Naive B cell (primary cell): ENCODE results near the gene UBE2D1. TPM values are rescaled to one million over a fixed set of nuclear protein-coding genes. Genes with fewer than 3 reads are reported as not detected.

Experiments used
- ATAC-seq, 2 donors: fragments of 150-1000 bp; cut with Tn5 transposase; 2 replicates each; pipeline ENCODE4 v1.10.0; 2021; ENCODE audit warnings: low read depth in 2 of 2, mild to moderate bottlenecking in 2 of 2, moderate library complexity in 2 of 2
- DNase-seq: peaks from one replicate; pipeline ENCODE4 v3.0.0; 2022
- H3K27ac Mint-ChIP-seq, 6 donors: one replicate each; pipeline ENCODE4 v1.8.0; 2020 to 2022; ENCODE audit warnings: mild to moderate bottlenecking in 6 of 6, mixed read lengths in 6 of 6, moderate library complexity in 5 of 6, inconsistent platforms in 2 of 6
- H3K27me3 Mint-ChIP-seq, 3 donors: one replicate each; pipeline ENCODE4 v1.8.0; 2021 to 2022; ENCODE audit warnings: mixed read lengths in 3 of 3, mild to moderate bottlenecking in 1 of 3
- H3K36me3 Mint-ChIP-seq, 2 donors: one replicate each; pipeline ENCODE4 v1.8.0; 2020 to 2022; ENCODE audit warnings: mixed read lengths in 2 of 2, inconsistent platforms in 1 of 2, mild to moderate bottlenecking in 1 of 2
- H3K4me1 Mint-ChIP-seq, 3 donors: one replicate each; pipeline ENCODE4 v1.8.0; 2020 to 2022; ENCODE audit warnings: mixed read lengths in 3 of 3, inconsistent platforms in 1 of 3, mild to moderate bottlenecking in 1 of 3, moderate library complexity in 1 of 3
- H3K4me3 Mint-ChIP-seq, 8 donors: one replicate each; pipeline ENCODE4 v1.8.0; 2020 to 2022; ENCODE audit warnings: mild to moderate bottlenecking in 8 of 8, mixed read lengths in 8 of 8, moderate library complexity in 8 of 8, inconsistent platforms in 2 of 8
- H3K9me3 Mint-ChIP-seq, 7 donors: one replicate each; pipeline ENCODE4 v1.8.0; 2020 to 2022; ENCODE audit warnings: mixed read lengths in 7 of 7, mild to moderate bottlenecking in 5 of 7, inconsistent platforms in 2 of 7, moderate library complexity in 1 of 7
- polyA plus RNA-seq, 6 donors: library from polyadenylated mRNA; unstranded; fragments of 300-500 nt; fragmentation: Illumina TruSeq; gene quantifications; one replicate each; pipeline ENCODE4 v1.2.3, GENCODE V29; 2021; ENCODE audit warnings: low read depth in 6 of 6

Gene UBE2D1
- polyA plus RNA-seq, 6 donors from 2014 or later: 29.5 to 44.0 (median 35.4) TPM

DNA sequence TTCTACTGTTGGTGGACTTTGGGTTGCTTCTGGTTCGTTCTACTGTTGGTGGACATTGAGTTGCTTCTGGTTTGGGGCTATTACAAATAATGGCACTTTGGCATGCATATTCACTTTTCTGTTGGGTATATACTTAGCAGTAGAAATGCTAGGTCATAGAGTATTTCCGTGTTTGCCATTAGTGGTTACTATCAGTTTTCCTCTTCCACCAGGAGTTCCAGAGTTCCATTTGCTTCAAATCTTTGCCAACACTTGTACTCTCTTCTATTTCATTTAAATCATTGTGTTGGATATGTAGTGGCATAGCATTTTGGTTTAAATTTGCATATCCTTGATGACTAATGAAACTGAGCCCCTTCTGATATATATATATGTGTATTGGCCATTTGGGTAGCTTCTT lies 15.2 kb downstream of the UBE2D1 start:
- ATAC-seq: no peak
- no peaks in the 10 kb centered on the region for H3K27me3 Mint-ChIP-seq
- no peaks in the 10 kb centered on the region for H3K9me3 Mint-ChIP-seq
- peaks cover 0 to 6% of the 10 kb centered on the region in 2 donors for H3K36me3 Mint-ChIP-seq
- H3K4me3 Mint-ChIP-seq: peak overlapping the region in 2 of 8 donors; percentile 29 to 78
- DNase-seq: no peak
- H3K4me1 Mint-ChIP-seq: peaks cover 59 to 74% (median 69%) of the 10 kb centered on the region in 3 donors
- peak overlapping the region in 4 of 6 donors; percentile 10 to 64 (median 36) for H3K27ac Mint-ChIP-seq

DNA sequence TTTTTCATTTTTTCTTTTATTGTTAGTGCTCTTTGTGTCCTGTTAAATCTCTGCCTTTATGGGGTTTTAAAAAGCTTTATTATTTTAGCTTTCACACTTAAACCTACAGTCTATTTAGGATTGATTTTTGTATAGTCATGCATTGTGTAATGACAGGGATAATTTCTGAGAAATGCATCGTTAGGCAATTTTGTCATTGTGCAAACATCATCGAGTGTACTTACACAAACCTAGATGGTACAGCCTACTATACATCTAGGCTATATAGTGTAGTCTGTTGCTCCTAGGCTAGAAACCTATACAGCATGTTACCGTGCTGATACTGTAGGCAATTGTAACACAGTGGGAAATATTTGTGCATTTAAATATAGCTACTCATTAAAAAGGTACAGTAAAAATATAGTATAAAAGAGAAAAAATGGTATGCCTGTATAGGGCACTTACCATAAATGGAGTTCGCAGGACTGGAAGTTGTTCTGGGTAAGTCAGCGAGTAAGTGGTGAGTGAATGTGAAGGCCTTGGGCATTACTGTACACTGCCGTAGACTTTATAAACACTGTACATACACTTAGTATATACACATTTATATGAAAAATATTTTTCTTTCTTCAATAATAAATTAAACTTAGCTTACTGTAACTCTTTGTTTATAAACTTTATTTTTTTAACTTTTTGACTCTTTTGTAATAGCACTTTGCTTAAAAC lies 16.0 kb downstream of the UBE2D1 start:
- DNase-seq: no peak
- H3K27ac Mint-ChIP-seq: peak overlapping the region in 1 of 6 donors; percentile 42
- H3K27me3 Mint-ChIP-seq: no peaks in the 10 kb centered on the region
- peaks cover 59 to 74% (median 72%) of the 10 kb centered on the region in 3 donors for H3K4me1 Mint-ChIP-seq
- ATAC-seq: no peak
- H3K36me3 Mint-ChIP-seq: peaks cover 0 to 6% of the 10 kb centered on the region in 2 donors
- no peaks in the 10 kb centered on the region for H3K9me3 Mint-ChIP-seq
- H3K4me3 Mint-ChIP-seq: peak overlapping the region in 3 of 8 donors; percentile 20 to 78 (median 29)

DNA sequence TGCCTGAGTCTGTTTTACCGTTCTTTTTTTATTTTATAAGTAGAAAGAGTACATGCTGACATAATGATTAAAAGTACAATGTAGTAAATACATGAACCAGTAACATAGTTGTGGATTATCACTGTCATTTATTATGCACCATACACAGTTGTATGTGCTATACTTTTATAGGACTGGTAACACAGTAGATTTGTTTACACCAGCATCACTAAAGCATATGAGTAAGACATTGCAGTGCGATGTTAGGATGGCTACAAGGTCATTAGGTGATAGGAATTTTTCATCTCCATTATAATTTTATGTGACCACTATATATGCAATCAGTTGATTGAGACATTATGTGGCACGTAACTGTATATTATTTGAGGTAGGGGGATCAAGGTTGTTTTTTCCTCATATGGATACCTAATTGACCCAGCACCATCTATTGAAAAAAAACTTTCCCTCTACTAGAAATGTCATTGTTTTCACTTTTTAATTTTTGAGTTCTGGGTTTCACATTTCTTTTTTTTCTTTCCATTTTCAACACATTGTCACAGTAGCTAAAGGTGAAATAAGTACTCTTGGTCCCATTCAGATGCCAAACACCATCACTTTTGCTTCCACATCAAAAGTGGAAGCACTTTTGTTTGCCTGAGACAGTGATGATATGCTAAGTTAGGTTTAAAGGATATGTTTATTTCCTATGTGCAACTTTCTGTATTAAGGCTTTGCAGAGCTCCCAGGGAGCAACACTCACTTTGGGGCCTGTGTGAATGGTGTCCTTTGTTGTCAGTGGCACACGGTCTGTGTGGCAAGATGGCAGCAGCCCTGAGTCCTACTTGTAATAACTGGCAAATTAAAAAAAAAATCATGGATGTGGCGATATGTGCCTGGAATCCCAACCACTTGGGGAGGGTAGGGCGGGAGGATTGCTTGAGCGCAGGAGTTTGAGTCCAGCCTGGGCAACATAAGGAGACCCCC lies 17.1 kb downstream of the UBE2D1 start:
- Mint-ChIP-seq H3K4me3 (peak overlapping the region in 5 of 8 donors; percentile 42 to 83 (median 74)), H3K27ac (peak overlapping the region in 3 of 6 donors; percentile 26 to 80 (median 58)), H3K27me3 (no peaks in the 10 kb centered on the region), H3K9me3 (no peaks in the 10 kb centered on the region), H3K4me1 (peaks cover 55 to 71% (median 70%) of the 10 kb centered on the region in 3 donors), H3K36me3 (no peaks in the 10 kb centered on the region)
- DNase-seq: no peak
- no peak for ATAC-seq

DNA sequence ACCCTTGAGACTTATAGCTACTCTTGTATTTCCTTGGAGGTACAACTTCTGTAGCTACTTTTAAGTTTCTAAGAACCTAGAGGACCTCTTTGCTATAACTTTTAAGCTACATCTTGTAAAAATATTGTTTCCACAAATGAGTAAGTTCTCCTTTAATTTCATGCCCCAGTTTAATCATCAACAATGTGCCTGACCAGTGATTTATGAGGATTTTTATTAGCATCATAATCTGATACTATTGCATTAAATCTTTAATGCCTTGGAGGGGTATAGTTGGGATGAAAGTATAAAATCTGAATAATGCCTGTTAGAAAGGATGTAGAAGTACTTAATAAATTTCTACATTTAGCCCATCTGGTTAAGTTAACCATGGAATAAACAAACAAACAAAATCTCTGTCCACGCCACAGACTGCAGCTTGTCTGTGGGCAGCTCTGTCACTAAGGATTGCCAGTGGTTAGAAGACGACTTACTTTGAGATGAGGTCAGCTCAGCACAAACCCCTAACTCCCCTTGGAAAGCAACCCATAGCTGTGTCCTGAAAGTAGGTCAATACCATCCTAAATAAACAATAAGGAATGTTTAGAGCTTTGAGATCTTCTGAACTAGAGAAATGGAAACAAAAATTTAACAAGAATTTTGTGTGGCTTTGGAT lies 18.3 kb downstream of the UBE2D1 start:
- DNase-seq: no peak
- H3K27ac Mint-ChIP-seq: peak overlapping the region in 2 of 6 donors; percentile 12 to 19
- H3K4me3 Mint-ChIP-seq: peak overlapping the region in 3 of 8 donors; percentile 7 to 82 (median 66)
- H3K4me1 Mint-ChIP-seq: peaks cover 45 to 64% (median 62%) of the 10 kb centered on the region in 3 donors
- H3K36me3 Mint-ChIP-seq: no peaks in the 10 kb centered on the region
- no peak for ATAC-seq
- H3K27me3 Mint-ChIP-seq: no peaks in the 10 kb centered on the region
- H3K9me3 Mint-ChIP-seq: no peaks in the 10 kb centered on the region

DNA sequence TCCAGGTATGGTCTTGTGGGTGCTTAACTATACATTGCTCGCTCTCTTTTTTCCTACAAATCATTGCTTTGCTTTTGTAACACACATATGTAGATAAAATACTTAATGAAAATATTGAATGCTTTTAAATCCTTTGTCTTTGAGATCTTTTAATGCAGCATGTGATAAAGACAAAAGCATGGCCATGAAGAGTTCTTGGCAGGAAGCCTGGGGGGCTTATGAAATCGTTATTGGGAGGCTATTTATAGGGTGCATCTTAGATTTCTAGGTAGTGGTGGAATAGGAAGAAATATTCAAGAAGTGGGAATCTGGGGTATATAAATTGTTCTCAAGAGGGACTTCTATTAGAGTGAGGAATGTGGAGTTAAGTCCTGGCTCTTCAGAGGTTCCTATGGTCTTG lies 21.9 kb downstream of the UBE2D1 start:
- peaks cover 39 to 53% (median 48%) of the 10 kb centered on the region in 3 donors for H3K4me1 Mint-ChIP-seq
- H3K36me3 Mint-ChIP-seq: no peaks in the 10 kb centered on the region

DNA sequence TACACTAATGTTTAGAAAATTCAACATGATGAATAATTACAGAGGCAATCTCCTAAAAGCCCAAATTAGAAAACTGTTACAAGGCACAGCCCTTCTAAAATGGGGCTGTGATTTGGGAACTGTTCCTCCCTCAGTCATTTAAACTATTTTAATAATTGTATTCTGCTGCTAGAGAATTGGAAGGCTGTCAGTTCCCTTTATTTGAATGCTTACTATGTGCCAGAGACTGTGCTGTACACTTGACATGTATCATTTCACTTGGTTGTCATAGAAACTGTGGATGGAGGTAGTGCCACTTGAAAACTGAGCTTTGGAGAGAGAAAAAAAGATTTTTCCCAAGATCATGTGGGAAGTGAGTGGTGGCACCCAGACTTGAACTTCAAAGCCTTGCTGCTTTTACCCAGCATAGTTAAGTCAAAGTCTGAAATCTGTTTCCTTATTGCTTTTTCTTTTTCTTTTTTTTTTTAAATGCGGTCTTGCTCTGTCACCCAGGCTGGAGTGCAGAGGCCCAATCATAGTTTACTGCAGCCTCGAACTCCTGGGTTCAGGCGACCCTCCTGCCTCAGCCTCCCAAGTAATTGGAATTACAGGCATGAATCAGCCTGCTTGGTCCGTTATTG lies 23.6 kb downstream of the UBE2D1 start:
- H3K4me1 Mint-ChIP-seq: peaks cover 30 to 46% (median 32%) of the 10 kb centered on the region in 3 donors
- H3K27ac Mint-ChIP-seq: peak overlapping the region in 2 of 6 donors; percentile 2 to 73
- peak in 1 of 2 donors; percentile 16 for ATAC-seq
- no peaks in the 10 kb centered on the region for H3K9me3 Mint-ChIP-seq
- H3K4me3 Mint-ChIP-seq: peak overlapping the region in 1 of 8 donors; percentile 20
- H3K27me3 Mint-ChIP-seq: no peaks in the 10 kb centered on the region
- no peak for DNase-seq
- no peaks in the 10 kb centered on the region for H3K36me3 Mint-ChIP-seq

More for the DNA sequence above, 21.9 kb downstream of the UBE2D1 start:
- Mint-ChIP-seq H3K4me3 (no peak overlapping the region), H3K9me3 (no peaks in the 10 kb centered on the region), H3K27ac (peak overlapping the region in 2 of 6 donors; percentile 0 to 22), H3K27me3 (no peaks in the 10 kb centered on the region)
- DNase-seq: no peak
- ATAC-seq: no peak

DNA sequence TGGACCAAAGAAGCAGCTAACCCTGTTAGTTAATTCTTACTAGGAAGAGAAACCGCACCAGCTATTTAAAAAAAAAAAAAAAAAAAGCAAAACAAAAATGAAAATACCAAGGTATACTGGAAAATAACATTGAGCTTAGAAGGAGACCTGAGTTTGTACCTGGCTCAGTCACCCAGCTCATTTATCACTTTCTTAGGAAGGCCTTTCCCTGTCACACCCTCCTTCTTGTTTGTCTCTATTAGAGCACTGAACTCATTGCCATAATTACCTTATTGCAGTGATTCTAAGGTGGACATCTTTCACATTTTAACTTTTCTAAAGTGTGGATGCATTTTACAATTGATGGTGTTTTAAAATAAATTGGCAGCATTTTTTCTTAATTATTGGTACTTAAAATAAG lies 24.1 kb downstream of the UBE2D1 start:
- Mint-ChIP-seq H3K27me3 (no peaks in the 10 kb centered on the region), H3K27ac (peak overlapping the region in 1 of 6 donors; percentile 73), H3K36me3 (no peaks in the 10 kb centered on the region), H3K9me3 (no peaks in the 10 kb centered on the region), H3K4me3 (peak overlapping the region in 1 of 8 donors; percentile 20), H3K4me1 (peaks cover 29 to 44% (median 32%) of the 10 kb centered on the region in 3 donors)
- DNase-seq (no peak), ATAC-seq (no peak)

DNA sequence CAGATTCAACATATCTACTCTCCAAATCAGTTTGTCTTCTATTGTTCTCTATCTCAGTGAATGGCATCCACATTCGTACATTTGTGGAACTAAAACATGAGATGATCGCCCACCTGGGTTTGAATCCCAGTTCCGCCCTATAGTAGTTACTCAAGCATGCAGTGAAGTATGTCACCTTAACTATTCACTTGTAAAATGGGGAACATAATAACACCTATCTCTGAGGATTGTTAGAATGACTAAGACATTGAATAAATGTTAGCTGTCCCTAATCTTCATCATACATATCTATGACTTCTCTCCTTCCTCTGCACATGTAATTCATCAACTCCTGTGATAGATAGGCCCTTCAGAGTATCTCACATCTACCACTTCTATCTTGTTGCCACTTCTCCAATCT lies 24.7 kb downstream of the UBE2D1 start:
- Mint-ChIP-seq H3K36me3 (peaks cover 0 to under 1% of the 10 kb centered on the region in 2 donors), H3K27ac (peak overlapping the region in 5 of 6 donors; percentile 1 to 38 (median 7)), H3K9me3 (no peaks in the 10 kb centered on the region), H3K27me3 (no peaks in the 10 kb centered on the region), H3K4me1 (peaks cover 26 to 41% (median 30%) of the 10 kb centered on the region in 3 donors), H3K4me3 (peak overlapping the region in 1 of 8 donors; percentile 67)
- DNase-seq (no peak), ATAC-seq (peak; percentile 77 to 81)

DNA sequence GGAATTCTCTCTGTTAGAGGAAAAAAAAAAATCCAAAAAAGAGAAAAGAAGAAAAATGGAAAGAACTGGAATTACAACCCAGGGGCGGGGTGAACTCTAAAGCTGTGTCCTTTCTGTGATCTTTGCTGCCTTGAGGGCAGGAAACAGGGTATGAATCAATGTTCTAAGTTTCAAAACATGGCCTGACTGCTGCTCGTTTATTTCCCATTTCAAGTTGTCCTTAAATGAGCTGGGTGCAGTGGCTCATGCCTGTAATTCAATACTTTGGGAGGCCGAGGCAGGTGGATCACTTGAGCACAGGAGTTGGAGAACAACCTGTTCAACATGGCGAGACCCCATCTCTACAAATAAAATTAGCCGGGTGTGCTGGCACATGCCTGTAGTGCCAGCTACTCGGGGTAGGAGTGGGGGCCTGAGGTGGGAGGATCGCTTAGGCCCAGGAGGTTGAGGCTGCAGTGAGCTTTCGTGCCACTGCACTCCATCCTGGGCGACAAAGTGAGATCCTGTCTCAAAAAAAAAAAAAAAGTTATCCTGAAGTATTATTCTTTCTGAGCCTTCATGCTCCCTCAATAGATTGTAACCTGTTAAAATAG lies 25.7 kb downstream of the UBE2D1 start:
- Mint-ChIP-seq H3K36me3 (peaks cover 0 to 8% of the 10 kb centered on the region in 2 donors), H3K4me3 (no peak overlapping the region), H3K27ac (peak overlapping the region in 1 of 6 donors; percentile 85), H3K4me1 (peaks cover 20 to 33% (median 24%) of the 10 kb centered on the region in 3 donors), H3K9me3 (no peaks in the 10 kb centered on the region), H3K27me3 (no peaks in the 10 kb centered on the region)
- ATAC-seq (no peak), DNase-seq (no peak)

DNA sequence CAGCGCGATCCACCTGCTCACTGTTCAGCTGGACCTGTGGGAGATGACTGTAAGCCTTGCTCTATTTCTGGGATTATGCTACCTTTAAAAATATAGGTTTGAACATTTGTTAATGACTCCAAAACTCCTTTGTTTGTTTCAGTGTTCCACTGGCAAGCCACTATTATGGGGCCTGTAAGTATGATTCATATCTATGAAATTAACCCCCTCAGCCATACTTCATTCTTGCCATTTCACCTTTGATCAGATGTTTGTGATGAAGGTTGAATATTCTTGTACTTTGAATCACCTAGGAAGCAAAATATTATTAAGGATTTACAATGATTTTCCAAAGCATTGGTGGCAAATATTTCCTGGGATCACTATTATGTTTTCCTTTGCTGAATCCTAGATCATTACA lies 26.5 kb downstream of the UBE2D1 start:
- H3K36me3 Mint-ChIP-seq: peaks cover 0 to 8% of the 10 kb centered on the region in 2 donors
- H3K9me3 Mint-ChIP-seq: no peaks in the 10 kb centered on the region
- no peak for DNase-seq
- peaks cover 20 to 28% (median 24%) of the 10 kb centered on the region in 3 donors for H3K4me1 Mint-ChIP-seq
- H3K27ac Mint-ChIP-seq: no peak overlapping the region
- ATAC-seq: no peak
- H3K4me3 Mint-ChIP-seq: no peak overlapping the region
- H3K27me3 Mint-ChIP-seq: no peaks in the 10 kb centered on the region

DNA sequence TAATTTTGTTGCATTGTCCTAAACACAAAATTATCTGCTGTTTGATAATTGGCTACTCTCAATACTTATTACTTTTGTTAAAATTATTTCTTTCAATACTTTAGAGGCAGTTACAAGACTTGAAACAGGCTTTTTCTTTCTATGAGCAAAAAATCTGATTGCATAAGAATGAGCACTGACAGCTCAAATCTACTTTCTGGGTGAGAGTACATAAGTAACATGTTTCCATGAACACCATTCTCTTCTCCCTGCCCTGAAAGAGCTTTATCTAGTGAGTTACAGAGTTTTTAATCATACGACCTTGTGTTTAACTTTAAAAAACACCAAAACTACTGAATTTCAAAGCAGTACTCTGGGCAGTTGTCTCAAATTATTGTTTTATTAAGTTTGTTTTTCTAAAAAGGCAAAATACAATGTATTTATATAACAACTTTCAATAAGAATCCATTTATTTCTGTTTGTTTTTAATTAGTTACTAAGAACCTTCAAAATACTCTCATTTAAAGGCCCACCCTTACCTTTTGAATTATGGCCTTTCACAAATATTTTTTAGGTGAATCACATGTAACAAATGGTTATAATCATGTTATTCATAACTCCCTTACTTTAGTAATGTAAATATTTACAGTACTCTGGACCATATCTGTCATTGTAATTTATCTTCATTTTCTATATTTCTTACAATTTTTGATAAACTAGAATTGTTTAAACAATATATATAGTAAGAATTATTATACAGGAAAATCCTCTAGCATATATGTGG lies 27.4 kb downstream of the UBE2D1 start:
- Mint-ChIP-seq H3K36me3 (peaks cover 0 to 8% of the 10 kb centered on the region in 2 donors), H3K4me1 (peaks cover 16 to 21% (median 19%) of the 10 kb centered on the region in 3 donors), H3K27me3 (no peaks in the 10 kb centered on the region), H3K9me3 (no peaks in the 10 kb centered on the region), H3K27ac (no peak overlapping the region), H3K4me3 (no peak overlapping the region)
- ATAC-seq (no peak), DNase-seq (no peak)

DNA sequence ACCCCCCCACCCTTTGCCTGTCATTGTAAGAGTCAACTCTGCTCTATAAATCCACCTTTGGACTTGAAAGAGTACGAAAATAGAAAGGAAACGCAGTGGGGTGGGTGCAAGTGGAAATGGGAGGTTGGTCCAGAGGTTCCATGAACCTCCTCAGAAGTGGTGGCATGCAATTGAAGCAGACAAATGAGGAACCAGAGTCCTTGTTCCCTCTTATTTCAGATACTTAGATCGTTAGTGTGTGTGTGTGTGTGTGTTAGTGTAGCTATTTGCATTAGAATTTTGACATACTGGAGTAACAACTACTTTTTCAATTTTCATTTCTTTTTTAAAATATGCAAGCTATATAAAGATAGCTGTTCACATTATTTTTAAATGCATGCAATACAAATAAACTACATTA lies 32.3 kb downstream of the UBE2D1 start:
- Mint-ChIP-seq H3K36me3 (peaks cover 0 to 8% of the 10 kb centered on the region in 2 donors), H3K9me3 (no peaks in the 10 kb centered on the region), H3K27me3 (no peaks in the 10 kb centered on the region), H3K4me1 (no peaks in the 10 kb centered on the region), H3K4me3 (no peak overlapping the region), H3K27ac (peak overlapping the region in 1 of 6 donors; percentile 59)
- no peak for ATAC-seq
- no peak for DNase-seq
